Mesenchymal stem cell (in vitro differentiated cells and primary cell): ENCODE data around the gene IGSF10.
A peak's percentile ranks its signal among the peaks of the same experiment; 100 is the strongest.

Source experiments
- DNase-seq: peaks from one replicate; pipeline ENCODE4 v3.0.0-alpha.2; 2013
- H2AFZ ChIP-seq: one replicate; pipeline ENCODE4 v1.6.1; 2013; ENCODE audit warnings: low read depth, mild to moderate bottlenecking, control low read depth, inconsistent platforms, low read length, moderate library complexity
- H2AK5ac ChIP-seq: 2 replicates; pipeline ENCODE4 v1.6.1; 2013; ENCODE audit warnings: low read length, moderate library complexity, mild to moderate bottlenecking, inconsistent platforms; ENCODE audit not compliant: severe bottlenecking
- H2BK120ac ChIP-seq: one replicate; pipeline ENCODE4 v1.6.1; 2013; ENCODE audit warnings: low read depth, mild to moderate bottlenecking, inconsistent platforms, low read length, moderate library complexity
- H2BK12ac ChIP-seq, 2 experiments: one replicate each; pipeline ENCODE4 v1.6.1; 2013; ENCODE audit warnings: inconsistent platforms in 2 of 2, low read length in 2 of 2, mild to moderate bottlenecking in 2 of 2, moderate library complexity in 2 of 2, control low read depth in 1 of 2
- H2BK15ac ChIP-seq: one replicate; pipeline ENCODE4 v1.6.1; 2013; ENCODE audit warnings: mild to moderate bottlenecking, low read depth, inconsistent platforms; ENCODE audit not compliant: poor library complexity, severe bottlenecking
- H2BK5ac ChIP-seq: 2 replicates; pipeline ENCODE4 v1.6.1; 2013; ENCODE audit warnings: low read depth, mild to moderate bottlenecking, low read length, control low read depth, inconsistent platforms; ENCODE audit not compliant: poor library complexity, severe bottlenecking
- H3K14ac ChIP-seq, 2 experiments: one replicate each; pipeline ENCODE4 v1.6.1; 2013; ENCODE audit warnings: inconsistent platforms in 2 of 2, low read length in 2 of 2, control low read depth in 1 of 2, mild to moderate bottlenecking in 1 of 2, moderate library complexity in 1 of 2
- H3K18ac ChIP-seq, 2 experiments: one replicate each; pipeline ENCODE4 v1.6.1; 2013; ENCODE audit warnings: inconsistent platforms in 2 of 2, low read length in 2 of 2, control low read depth in 1 of 2, low read depth in 1 of 2, mild to moderate bottlenecking in 1 of 2
- H3K23ac ChIP-seq, 2 experiments: one replicate each; pipeline ENCODE4 v1.6.1; 2013; ENCODE audit warnings: inconsistent platforms in 2 of 2, low read length in 2 of 2, mild to moderate bottlenecking in 2 of 2, moderate library complexity in 2 of 2, control low read depth in 1 of 2
- H3K27ac ChIP-seq: 2 replicates; pipeline ENCODE4 v1.5.1; 2013; ENCODE audit warnings: mild to moderate bottlenecking, moderate library complexity, low read length, control low read depth, inconsistent platforms; ENCODE audit not compliant: poor library complexity, severe bottlenecking
- H3K27me3 ChIP-seq, 2 experiments: 2 replicates each; pipeline versions ENCODE4 v1.6.1 to v1.7.0; 2013; ENCODE audit warnings: low read length in 2 of 2, mild to moderate bottlenecking in 2 of 2, moderate library complexity in 2 of 2, control low read depth in 1 of 2, inconsistent platforms in 1 of 2; ENCODE audit not compliant: control insufficient read depth in 1 of 2, insufficient read depth in 1 of 2
- H3K36me3 ChIP-seq, 2 experiments: 2 replicates each; pipeline versions ENCODE4 v1.6.1 to v1.7.0; 2013; ENCODE audit warnings: low read length in 2 of 2, control low read depth in 1 of 2, inconsistent platforms in 1 of 2, low read depth in 1 of 2, mild to moderate bottlenecking in 1 of 2; ENCODE audit not compliant: insufficient read depth in 2 of 2, control insufficient read depth in 1 of 2
- H3K4ac ChIP-seq, 2 experiments: one replicate each; pipeline ENCODE4 v1.6.1; 2013; ENCODE audit warnings: inconsistent platforms in 2 of 2, low read length in 2 of 2, mild to moderate bottlenecking in 2 of 2, moderate library complexity in 2 of 2, control low read depth in 1 of 2, low read depth in 1 of 2
- H3K4me1 ChIP-seq: 2 replicates; pipeline ENCODE4 v1.6.1; 2013; ENCODE audit warnings: low read depth, low read length, control low read depth; ENCODE audit not compliant: control insufficient read depth, insufficient read depth
- H3K4me2 ChIP-seq: 2 replicates; pipeline ENCODE4 v1.6.1; 2013; ENCODE audit warnings: low read length, mild to moderate bottlenecking, inconsistent platforms; ENCODE audit not compliant: poor library complexity, severe bottlenecking
- H3K4me3 ChIP-seq, 2 experiments: 2 replicates each; pipeline versions ENCODE4 v1.5.1 to v1.7.0; 2013; ENCODE audit warnings: low read length in 2 of 2, mild to moderate bottlenecking in 2 of 2, control low read depth in 1 of 2, low read depth in 1 of 2; ENCODE audit not compliant: insufficient read depth in 1 of 2
- H3K79me1 ChIP-seq: replicated peaks from 2 replicates; pipeline ENCODE4 v1.6.1; 2013; ENCODE audit warnings: mild to moderate bottlenecking, control low read depth, low read length, inconsistent platforms; ENCODE audit not compliant: poor library complexity, severe bottlenecking
- H3K9ac ChIP-seq: 2 replicates; pipeline ENCODE4 v1.7.0; 2013; ENCODE audit warnings: mild to moderate bottlenecking, low read length, moderate library complexity
- H3K9me3 ChIP-seq: 2 replicates; pipeline ENCODE4 v1.7.0; 2013; ENCODE audit warnings: mild to moderate bottlenecking, low read length; ENCODE audit not compliant: control insufficient read depth
- H4K8ac ChIP-seq: one replicate; pipeline ENCODE4 v1.6.1; 2013; ENCODE audit warnings: inconsistent platforms, mild to moderate bottlenecking, low read length, moderate library complexity
- H4K91ac ChIP-seq: one replicate; pipeline ENCODE4 v1.6.1; 2013; ENCODE audit warnings: mild to moderate bottlenecking, low read length, inconsistent platforms
- WGBS: methylation state at CpG from one replicate; pipeline ENCODE4 v1.1.7; 2013; ENCODE audit warnings: mixed read lengths; 5-methylcytosine and 5-hydroxymethylcytosine counted together

Gene IGSF10

DNA sequence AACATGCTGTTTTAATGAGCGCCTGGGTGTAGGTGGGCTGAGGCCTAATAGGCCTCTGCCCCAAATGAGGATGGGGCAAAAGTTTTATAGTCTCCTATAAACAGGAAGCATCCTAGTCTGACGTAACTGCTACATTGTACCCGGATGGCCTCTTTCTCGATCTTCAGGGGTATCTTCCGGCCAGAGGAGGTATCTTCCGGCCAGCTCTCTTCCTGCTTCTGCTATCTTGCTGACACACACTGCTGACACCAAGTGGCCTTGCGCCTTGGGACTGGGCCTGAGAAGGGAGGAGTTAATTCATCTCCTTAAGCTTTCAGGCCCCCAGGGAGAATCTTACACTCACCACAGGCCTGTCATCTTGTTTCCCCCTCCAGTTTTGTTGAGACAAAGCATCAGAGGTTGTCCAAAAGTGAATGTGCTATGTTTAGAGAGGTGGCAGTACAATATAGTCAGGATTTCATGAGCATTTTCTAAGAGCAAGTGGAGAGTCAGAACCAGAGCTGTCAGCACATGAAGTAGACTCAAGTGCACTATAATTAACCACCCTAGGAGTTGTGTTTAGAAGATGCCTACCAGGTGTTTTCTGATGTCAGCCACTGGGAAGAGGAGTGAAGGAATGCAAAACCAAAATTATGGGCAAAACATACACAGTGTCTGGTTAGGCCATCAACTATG is 15.6 kb upstream of the IGSF10 start:
- H2BK15ac ChIP-seq, result no peak overlapping the region
- H3K27me3 ChIP-seq, result peaks cover 0 to 3% of the 10 kb centered on the region in 2 experiments
- H3K4me2 ChIP-seq, result no peak overlapping the region
- no peak overlapping the region for H2BK120ac ChIP-seq
- H4K91ac ChIP-seq, result no peak overlapping the region
- WGBS, result 96% methylated on average over 6 of the region's 7 CpGs
- no peak overlapping the region for H3K4ac ChIP-seq
- no peak overlapping the region for H3K18ac ChIP-seq
- no peak overlapping the region for H4K8ac ChIP-seq
- H3K14ac ChIP-seq, result no peak overlapping the region
- no peak for DNase-seq
- H3K27ac ChIP-seq, result no peak overlapping the region
- no peaks in the 10 kb centered on the region for H3K36me3 ChIP-seq
- H2AFZ ChIP-seq, result no peak overlapping the region
- H2AK5ac ChIP-seq, result no peak overlapping the region
- no peaks in the 10 kb centered on the region for H3K79me1 ChIP-seq
- H2BK12ac ChIP-seq, result no peak overlapping the region
- peaks cover 2% of the 10 kb centered on the region for H3K4me1 ChIP-seq
- H3K9ac ChIP-seq, result no peak overlapping the region
- no peak overlapping the region for H2BK5ac ChIP-seq
- peaks cover under 1% of the 10 kb centered on the region for H3K9me3 ChIP-seq
- no peak overlapping the region for H3K4me3 ChIP-seq
- H3K23ac ChIP-seq, result no peak overlapping the region

- Histone ChIP-seq H3K36me3 (no peaks in the 10 kb centered on the region), H2BK12ac (no peak overlapping the region), H3K14ac (no peak overlapping the region), H3K27ac (no peak overlapping the region), H2BK15ac (no peak overlapping the region), H3K79me1 (no peaks in the 10 kb centered on the region), H3K4ac (no peak overlapping the region), H3K4me3 (no peak overlapping the region), H3K23ac (no peak overlapping the region), H3K18ac (no peak overlapping the region), H2BK120ac (no peak overlapping the region), H3K4me2 (no peak overlapping the region), H2BK5ac (no peak overlapping the region), H3K4me1 (no peaks in the 10 kb centered on the region), H4K91ac (no peak overlapping the region), H4K8ac (no peak overlapping the region), H3K9me3 (no peaks in the 10 kb centered on the region), H3K9ac (no peak overlapping the region), H2AK5ac (no peak overlapping the region), H2AFZ (no peak overlapping the region), H3K27me3 (peaks cover 0 to 10% of the 10 kb centered on the region in 2 experiments)
- 71% methylated on average over 5 of the region's 9 CpGs for WGBS
- DNase-seq, result peak; percentile 69
These were observed 7.5 kb upstream of the IGSF10 start for GRCh38 chr3:151468284-151468917.

GRCh38 chr3:151467069-151467468 is 6.2 kb upstream of the IGSF10 start:
- Histone ChIP-seq H2BK120ac (no peak overlapping the region), H4K91ac (no peak overlapping the region), H3K27ac (no peak overlapping the region), H3K18ac (no peak overlapping the region), H3K36me3 (no peaks in the 10 kb centered on the region), H3K4me3 (no peak overlapping the region), H2BK12ac (no peak overlapping the region), H3K4ac (no peak overlapping the region), H3K27me3 (peaks cover 0 to 22% of the 10 kb centered on the region in 2 experiments), H3K4me2 (no peak overlapping the region), H2AFZ (no peak overlapping the region), H3K79me1 (no peaks in the 10 kb centered on the region), H3K9ac (no peak overlapping the region), H3K9me3 (no peaks in the 10 kb centered on the region), H3K14ac (no peak overlapping the region), H2AK5ac (no peak overlapping the region), H2BK5ac (no peak overlapping the region), H4K8ac (no peak overlapping the region), H2BK15ac (no peak overlapping the region), H3K4me1 (no peaks in the 10 kb centered on the region), H3K23ac (no peak overlapping the region)
- WGBS, result 100% methylated on average over 1 of the region's 1 CpG
- no peak for DNase-seq

- no CpG with 5 or more reads among the region's 1 CpG for WGBS
These were observed 2.1 kb upstream of the IGSF10 start for GRCh38 chr3:151462991-151463390.

More at GRCh38 chr3:151462991-151463390, 2.1 kb upstream of the IGSF10 start:
- Histone ChIP-seq H4K91ac (no peak overlapping the region), H4K8ac (no peak overlapping the region), H3K36me3 (no peaks in the 10 kb centered on the region), H3K4me1 (peaks cover 6% of the 10 kb centered on the region), H3K9ac (no peak overlapping the region), H2BK120ac (no peak overlapping the region), H3K18ac (no peak overlapping the region), H3K4me2 (no peak overlapping the region), H3K27ac (no peak overlapping the region), H3K14ac (no peak overlapping the region), H3K23ac (no peak overlapping the region), H2AFZ (no peak overlapping the region), H2BK15ac (no peak overlapping the region), H3K9me3 (no peaks in the 10 kb centered on the region), H2BK12ac (no peak overlapping the region), H2AK5ac (no peak overlapping the region), H3K4ac (no peak overlapping the region), H3K4me3 (no peak overlapping the region), H2BK5ac (no peak overlapping the region), H3K27me3 (peaks cover 0 to 55% of the 10 kb centered on the region in 2 experiments), H3K79me1 (no peaks in the 10 kb centered on the region)
- DNase-seq, result no peak
